GOT3 (cell line): ENCODE data around the gene TPBGL.

Experiments used
- DNase-seq: peaks from one replicate; lab custom pipeline; 2025; ENCODE audit warnings: mixed read lengths; lab: John Stamatoyannopoulos, UW

The TPBGL gene

GRCh38 chr11:75212411-75212810, 28.2 kb upstream of the TPBGL start:
- DNase-seq: no peak

GRCh38 chr11:75214411-75214821, 26.2 kb upstream of the TPBGL start:
- DNase-seq: no peak

GRCh38 chr11:75214843-75215242, 25.7 kb upstream of the TPBGL start:
- no peak for DNase-seq

- DNase-seq: no peak
Observed at GRCh38 chr11:75219869-75220268, 20.7 kb upstream of the TPBGL start.

- no peak for DNase-seq
Observed at GRCh38 chr11:75223954-75224643, 16.5 kb upstream of the TPBGL start.

- DNase-seq: no peak
Observed at GRCh38 chr11:75225794-75226193, 14.8 kb upstream of the TPBGL start.

GRCh38 chr11:75229466-75229865, 11.1 kb upstream of the TPBGL start:
- no peak for DNase-seq

GRCh38 chr11:75230621-75231020, 10.0 kb upstream of the TPBGL start:
- no peak for DNase-seq

GRCh38 chr11:75233754-75234172, 6.8 kb upstream of the TPBGL start:
- DNase-seq: no peak

- no peak for DNase-seq
Observed at GRCh38 chr11:75236062-75236461, 4.5 kb upstream of the TPBGL start.

- no peak for DNase-seq
Observed at GRCh38 chr11:75237050-75237449, 3.5 kb upstream of the TPBGL start.

- DNase-seq: no peak
Observed at GRCh38 chr11:75238595-75239440, 1.8 kb upstream of the TPBGL start.

GRCh38 chr11:75239531-75240290, 863 bp upstream of the TPBGL start:
- no peak for DNase-seq

- DNase-seq: peak; percentile 95
Observed at GRCh38 chr11:75241036-75241905, 697 bp downstream of the TPBGL start.

GRCh38 chr11:75241906-75242644, 1.5 kb downstream of the TPBGL start:
- no peak for DNase-seq

GRCh38 chr11:75242722-75243600, 2.4 kb downstream of the TPBGL start:
- DNase-seq: no peak

GRCh38 chr11:75244052-75244814, 3.7 kb downstream of the TPBGL start:
- no peak for DNase-seq

- no peak for DNase-seq
Observed at GRCh38 chr11:75245356-75246005, 4.9 kb downstream of the TPBGL start.
